ENCODE measurements around the gene RPTOR.

The RPTOR gene

DNA sequence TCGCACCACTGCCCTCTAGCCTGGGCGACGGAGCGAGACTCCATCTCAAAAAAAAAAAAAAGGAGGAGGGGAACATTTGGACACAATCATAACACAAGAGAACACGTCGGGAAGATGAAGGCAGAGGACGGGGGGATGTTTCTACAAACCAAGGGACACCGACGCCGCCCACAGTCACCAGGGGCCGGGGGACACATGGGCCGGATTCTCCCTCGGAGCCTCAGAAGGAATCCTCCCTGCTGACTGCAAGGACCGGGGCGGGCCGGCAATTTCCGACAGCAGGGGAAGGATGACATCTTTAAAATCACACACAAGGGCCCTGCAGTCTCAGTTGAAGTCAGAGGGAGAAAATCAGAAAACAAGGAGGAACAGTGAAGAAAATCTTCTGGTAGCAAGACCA is 438.9 kb downstream of the RPTOR start:
- no peak for DNase-seq (ENCODE audit: low spot score)

DNA sequence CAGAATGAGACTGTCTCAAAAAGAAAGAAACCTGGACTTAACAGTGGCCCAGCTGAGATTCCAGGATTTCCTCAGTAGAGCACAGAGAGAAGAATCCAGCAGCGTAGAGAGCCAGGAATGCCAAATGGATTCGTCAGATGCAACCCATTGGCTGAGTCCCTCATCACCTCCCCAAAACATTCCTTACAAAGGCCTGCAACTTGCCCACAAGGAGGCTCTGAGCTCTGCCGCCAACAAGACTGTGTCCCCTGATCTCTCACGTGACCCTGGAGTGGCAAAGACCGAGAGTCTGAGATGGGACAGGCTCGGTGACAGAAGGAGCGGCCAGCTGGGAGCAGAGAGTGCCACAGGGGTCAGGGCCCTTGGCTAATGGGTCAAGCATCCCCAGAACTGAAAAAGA is 440.1 kb downstream of the RPTOR start:
- DNase-seq (ENCODE audit: low spot score) = peak; percentile 95

- no peak for DNase-seq (ENCODE audit: low spot score)
Measured at GRCh38 chr17:80986046-80986445, 441.4 kb downstream of the RPTOR start.

DNA sequence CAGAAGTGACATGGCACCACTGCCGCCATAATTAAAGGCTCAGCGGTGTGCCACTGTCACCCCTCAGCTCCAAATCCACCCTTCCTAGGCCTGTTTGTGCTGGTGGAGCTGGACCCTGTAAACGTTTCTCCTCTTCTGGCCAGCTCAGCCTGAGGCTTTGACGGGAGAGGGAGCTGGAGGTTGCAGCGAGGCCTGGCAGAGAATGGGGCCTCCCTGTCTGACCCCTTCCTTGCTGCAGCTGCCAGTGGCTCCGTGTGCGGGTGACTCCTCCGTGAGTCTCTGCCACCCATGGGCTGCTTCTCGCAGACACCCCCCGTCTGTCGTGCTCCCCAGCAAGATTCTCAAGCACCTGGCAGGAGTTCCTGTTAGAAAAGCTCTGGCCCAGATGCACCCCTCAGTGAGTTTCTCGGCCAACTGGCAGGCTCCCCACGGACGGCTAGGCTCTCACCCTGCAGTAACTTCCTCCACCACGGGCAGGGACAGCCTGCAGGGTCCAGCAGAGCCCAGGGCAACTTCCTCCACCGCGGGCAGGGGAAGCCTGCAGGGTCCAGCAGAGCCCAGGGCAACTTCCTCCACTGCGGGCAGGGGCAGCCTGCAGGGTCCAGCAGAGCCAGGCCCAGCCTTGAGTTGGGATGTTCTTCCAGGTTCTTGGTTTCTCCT is 442.3 kb downstream of the RPTOR start:
- no peak for DNase-seq (ENCODE audit: low spot score)

DNA sequence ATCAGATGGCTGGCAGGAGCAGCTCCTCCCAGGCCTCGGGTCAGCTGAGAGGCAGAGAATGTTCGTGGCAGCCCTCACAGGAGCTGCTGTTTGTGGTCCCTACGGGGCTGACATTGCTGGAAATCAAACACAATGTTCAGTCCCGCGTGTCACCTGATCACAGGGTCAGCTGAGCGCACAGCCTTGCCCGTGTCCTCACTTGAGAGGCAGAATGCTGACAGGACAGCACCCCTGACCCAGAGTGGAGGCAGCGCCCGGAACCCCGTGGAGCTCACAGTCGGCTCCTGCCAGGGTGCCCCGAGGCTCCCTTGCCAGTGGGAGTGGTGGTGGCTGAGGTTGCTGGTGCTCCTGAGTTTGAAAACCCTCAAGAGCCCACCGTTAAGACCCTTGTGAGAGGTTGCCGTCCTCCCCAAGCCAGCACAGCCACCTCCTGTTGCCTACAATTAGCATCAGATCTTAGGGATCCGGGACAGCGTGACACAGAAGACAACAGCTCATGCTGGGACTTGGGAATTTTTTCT is 443.4 kb downstream of the RPTOR start:
- DNase-seq (ENCODE audit: low spot score) = no peak

GRCh38 chr17:80989586-80989913 is 444.9 kb downstream of the RPTOR start:
- no peak for DNase-seq (ENCODE audit: low spot score)

DNA sequence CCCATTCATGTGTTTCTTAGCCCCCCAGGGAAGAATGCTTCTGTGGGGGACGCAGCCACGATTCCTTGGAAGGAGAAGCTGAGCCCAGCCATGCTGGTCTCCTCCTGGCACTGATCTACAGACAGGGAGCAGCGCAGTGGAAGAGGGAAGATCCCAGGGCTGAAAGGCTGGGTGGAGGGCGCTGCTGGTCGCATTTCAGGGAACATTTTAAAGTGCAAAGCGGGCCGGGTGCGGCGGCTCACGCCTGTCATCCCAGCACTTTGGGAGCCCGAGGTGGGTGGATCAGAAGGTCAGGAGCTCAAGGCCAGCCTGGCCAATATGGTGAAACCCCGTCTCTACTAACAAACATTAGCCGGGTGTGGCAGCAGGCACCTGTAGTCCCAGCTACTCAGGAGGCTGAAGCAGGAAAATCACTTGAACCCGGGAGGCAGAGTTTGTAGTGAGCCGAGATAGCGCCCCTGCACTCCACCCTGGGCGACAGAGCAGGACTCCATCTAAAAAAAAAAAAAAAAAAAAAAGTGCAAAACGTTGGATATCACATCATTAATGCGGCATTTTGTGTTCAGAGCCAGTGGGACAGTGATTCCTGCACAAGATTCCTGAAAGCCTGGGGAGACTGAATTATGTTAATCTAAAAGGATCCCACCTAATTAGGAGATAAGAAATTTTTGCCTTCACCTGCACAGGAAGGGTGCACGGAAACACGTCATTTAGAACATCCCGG is 446.4 kb downstream of the RPTOR start:
- no peak for DNase-seq (ENCODE audit: low spot score)

DNA sequence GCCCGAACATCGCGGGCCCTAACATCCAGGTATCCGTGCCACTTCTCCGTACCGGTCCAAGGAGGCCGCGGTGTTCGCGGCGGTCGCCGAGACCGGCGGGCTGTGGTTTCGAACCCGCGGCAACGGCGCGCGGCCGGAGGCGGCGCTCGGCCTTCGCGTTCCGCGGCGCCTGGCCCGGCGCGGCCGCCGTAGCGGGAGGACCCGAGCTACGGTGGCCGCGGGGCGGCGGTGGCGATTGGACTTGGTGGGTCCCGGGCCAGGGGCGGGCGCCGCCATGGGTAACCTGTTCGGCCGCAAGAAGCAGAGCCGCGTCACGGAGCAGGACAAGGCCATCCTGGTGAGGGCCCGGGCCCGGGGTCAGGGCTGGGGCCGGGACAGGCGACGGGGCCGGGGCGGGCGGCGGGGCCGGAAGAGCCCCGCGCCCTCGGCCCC is 447.0 kb downstream of the RPTOR start, which contains the start of gene CHMP6:
Gene CHMP6, plus strand, starts transcription at position 197 of the 432 bp plus-strand sequence. Its CDS starts 78 bp downstream, at position 275.
- peak; percentile 93 for DNase-seq (ENCODE audit: low spot score)

- peak; percentile 56 for DNase-seq (ENCODE audit: low spot score)
Measured at GRCh38 chr17:80992077-80992947, 447.7 kb downstream of the RPTOR start.

DNA sequence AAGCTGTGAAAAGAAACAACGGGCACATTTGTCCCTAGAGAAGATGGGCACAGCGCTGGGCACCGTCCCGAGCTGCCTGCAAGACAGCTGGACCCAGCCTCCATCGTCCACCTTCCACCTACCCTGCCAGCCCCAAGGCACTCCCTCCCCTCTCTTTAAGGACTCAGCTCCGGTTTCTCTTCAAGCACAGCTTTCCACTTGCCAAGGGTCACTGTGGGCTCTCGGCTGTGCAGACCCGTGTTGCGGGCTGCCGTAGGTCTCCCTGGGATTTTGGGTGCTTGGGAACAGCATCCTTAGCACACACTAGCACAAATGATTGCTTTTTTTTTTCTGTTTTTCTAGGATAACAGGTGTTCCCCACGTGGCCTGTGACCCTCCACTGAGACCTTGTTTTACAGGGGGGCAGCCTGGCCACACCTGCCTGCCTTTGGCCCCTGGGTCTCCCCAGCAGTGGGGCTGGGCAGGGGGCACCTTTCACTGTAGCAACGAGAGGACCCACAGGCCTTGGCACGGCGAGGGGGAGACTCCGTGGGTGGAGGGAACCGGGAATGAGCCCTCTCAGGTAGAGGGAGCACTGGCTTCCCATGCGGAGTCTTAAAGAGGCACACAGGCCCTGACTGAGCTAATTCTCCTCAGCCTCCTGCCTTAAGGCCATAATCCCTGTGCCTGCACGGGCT is 448.4 kb downstream of the RPTOR start:
- DNase-seq (ENCODE audit: low spot score) = peak; percentile 10

DNA sequence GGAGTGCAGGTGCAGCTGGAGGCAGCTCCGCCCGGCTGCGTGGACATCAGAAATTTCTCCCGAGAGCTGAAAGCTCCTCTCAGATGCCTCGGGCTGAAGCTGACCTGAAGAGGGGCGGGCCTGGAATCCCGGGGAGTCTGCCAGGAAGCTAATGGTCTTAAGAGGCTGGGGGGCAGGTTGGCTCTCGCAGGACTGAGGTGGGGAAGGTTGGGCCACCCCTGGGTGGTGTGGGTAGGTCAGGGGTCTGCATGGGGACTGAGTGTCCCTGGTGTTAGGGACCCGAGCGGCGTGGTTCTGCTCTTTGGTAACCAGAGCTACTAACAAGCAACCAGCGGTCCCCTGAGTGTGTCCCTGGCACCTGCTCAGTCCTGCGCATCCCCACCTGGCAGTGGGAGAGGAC is 450.5 kb downstream of the RPTOR start:
- no peak for DNase-seq (ENCODE audit: low spot score)

GRCh38 chr17:80996422-80997305 is 452.0 kb downstream of the RPTOR start:
- no peak for DNase-seq (ENCODE audit: low spot score)

- DNase-seq (ENCODE audit: low spot score) = peak; percentile 9
Measured at GRCh38 chr17:80997424-80998117, 452.9 kb downstream of the RPTOR start.

GRCh38 chr17:80998118-80998747 is 453.6 kb downstream of the RPTOR start:
- no peak for DNase-seq (ENCODE audit: low spot score)

DNA sequence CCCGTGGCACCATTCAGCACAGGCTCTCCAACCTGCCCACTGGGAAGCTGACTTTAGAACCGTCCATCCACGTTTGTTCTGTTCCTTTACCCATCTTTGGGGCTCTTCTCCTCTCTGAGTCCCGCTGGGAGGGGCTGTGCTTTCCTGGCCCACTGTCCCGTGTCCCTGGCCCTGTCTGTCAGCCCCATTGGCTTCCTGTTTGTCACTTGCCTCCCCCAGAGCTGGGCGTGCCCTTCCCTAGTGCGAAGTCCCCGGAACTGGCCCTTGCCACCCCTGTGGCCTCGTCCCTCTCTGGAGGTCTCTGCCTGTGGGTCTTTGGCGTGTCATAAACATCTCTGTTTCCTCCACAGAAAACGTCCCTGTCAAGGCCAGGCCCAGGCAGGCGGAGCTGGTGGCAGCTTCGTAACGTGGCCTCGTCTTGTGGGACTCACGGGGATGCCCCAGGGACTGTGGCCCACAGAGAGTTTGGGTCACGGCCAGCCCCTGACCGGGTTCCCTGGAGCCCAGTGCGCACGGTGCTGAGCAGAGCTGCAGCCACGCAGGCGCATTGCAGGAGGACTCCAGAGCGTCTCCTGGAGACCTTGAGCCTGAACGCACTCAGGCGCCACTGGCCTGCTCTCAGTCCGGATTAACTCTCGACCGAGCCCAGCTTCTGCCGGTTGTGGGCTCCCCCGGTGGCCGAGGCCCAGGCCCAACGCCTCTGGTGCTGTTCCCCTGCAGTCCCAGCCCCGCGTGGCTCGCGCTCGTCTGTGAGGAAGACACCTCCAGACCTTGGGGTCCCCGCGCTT is 454.3 kb downstream of the RPTOR start:
- DNase-seq (ENCODE audit: low spot score) = no peak

DNA sequence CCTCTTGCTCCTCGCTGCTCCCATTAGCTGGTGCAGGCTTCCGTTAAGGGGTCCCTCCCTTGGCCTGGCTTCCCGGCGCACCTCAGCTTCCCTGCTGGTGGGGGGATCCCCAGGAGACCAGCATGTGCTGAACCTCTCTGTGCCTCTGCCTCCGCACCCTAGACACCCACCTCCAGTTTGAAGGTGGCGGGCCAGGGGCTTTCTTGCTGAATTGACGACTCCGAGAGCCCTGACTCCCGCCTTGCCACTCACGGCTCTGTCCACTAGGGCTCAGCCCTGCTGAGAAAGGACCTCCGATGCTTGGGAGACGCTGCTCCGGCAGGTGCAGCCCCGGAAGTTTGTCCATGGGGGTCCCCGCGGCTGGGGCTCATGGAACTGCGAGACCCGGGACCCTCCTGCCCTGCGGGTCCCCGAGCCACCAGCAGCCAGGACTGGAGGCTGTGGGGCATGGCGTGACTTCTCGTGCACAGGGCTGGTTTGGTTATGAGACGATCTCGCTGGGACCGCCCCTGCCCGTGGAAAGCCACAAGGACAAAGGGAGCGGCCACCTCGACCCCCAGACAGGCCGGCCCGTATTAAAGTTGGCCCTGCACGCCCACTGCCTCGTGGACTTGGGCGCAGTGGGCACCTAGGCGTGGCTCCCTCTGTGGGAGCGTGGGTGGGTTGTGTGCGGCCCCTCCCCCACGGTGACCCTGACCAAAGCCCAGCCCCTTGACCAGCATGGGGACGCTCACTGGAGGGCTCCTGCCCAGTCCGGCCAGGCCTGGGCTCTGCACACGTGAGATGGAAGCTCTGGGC is 455.1 kb downstream of the RPTOR start:
- DNase-seq (ENCODE audit: low spot score) = no peak

- no peak for DNase-seq (ENCODE audit: low spot score)
Measured at GRCh38 chr17:81000334-81000630, 455.6 kb downstream of the RPTOR start.

DNA sequence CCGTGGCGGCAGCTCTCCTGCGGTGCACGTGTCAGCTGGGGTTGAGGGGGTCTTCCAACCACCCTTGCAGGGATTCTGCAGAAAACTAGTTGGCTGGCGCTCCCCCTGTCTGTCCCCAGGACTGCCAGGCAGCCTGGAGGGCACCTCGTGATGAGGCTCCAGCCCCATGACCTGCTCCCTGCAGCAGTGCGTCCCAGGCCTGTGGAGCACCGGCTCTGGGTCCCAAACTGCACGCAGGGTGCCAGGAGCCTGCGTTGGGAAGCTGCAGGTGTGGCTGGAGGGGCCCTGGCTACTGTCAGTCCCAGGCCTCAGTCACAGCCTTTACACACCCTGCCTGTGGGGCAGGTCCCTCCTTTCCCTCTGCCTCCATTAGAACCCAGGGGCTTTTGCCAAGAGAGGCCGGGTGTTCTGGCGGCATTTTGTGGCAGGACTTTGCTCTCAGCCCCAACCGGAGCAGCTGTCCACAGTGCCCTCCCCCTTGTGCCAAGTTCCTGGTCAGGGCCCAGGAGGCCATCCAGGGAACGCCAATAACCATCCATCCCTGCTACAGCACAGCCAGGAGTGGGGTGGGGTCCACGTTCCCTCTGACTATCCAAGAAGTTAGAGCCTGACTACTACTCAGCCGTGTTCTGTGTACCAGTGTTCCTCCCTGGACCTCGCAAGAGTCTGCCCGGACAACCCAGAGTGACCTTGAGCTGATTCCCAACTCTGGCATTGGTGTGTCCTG is 456.2 kb downstream of the RPTOR start:
- no peak for DNase-seq (ENCODE audit: low spot score)
